ENCODE data around the gene PSEN1.

- no peak for TF ChIP-seq CTCF (IDR thresholded peaks at IDR 0.05)
- no peak for TF ChIP-seq POLR2A (IDR thresholded peaks at IDR 0.05)
- no peak for TF ChIP-seq EP300 (IDR thresholded peaks at IDR 0.05)
These were observed 115.4 kb downstream of the PSEN1 start for GRCh38 chr14:73251516-73252215.

Data from tibial nerve (tissue), 4 donors.